GM12864 (cell line): Measurements from ENCODE around the gene SBSN.

Source experiments
- DNase-seq: peaks from one replicate; pipeline ENCODE4 v3.0.0-alpha.2; 2011; ENCODE audit warnings: low read depth
- H3K4me3 ChIP-seq: 2 replicates; pipeline ENCODE4 v1.5.1; 2011; ENCODE audit warnings: mild to moderate bottlenecking, low read depth, low read length, control low read depth
- CTCF ChIP-seq: IDR thresholded peaks from 2 replicates; pipeline ENCODE4 v1.5.1; 2011; ENCODE audit warnings: low read depth, mild to moderate bottlenecking, moderate library complexity, low read length, control low read depth, inconsistent platforms; ENCODE audit errors: missing control alignments

SBSN gene

DNA sequence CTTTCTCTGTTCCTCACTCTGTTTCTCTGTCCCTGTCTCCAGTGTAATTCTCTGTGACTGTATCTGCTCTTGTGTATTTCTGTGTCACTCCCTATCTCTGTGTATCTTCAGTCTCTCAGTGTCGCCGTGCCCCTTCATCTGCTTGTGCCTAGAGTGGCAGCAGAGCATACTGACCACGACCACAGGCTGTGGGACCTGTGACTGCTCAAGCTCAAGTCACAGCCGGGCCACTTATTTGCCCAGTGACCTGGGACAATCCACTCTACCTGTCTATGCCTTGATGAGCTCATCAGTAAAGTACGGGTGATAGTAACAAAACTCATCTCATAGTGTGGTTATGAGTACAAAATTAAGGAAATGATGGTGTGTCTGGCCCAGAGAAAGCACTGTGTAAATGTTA is 26.0 kb upstream of the SBSN start:
- no peak for TF ChIP-seq CTCF
- no peak overlapping the region for H3K4me3 ChIP-seq
- DNase-seq, result no peak

DNA sequence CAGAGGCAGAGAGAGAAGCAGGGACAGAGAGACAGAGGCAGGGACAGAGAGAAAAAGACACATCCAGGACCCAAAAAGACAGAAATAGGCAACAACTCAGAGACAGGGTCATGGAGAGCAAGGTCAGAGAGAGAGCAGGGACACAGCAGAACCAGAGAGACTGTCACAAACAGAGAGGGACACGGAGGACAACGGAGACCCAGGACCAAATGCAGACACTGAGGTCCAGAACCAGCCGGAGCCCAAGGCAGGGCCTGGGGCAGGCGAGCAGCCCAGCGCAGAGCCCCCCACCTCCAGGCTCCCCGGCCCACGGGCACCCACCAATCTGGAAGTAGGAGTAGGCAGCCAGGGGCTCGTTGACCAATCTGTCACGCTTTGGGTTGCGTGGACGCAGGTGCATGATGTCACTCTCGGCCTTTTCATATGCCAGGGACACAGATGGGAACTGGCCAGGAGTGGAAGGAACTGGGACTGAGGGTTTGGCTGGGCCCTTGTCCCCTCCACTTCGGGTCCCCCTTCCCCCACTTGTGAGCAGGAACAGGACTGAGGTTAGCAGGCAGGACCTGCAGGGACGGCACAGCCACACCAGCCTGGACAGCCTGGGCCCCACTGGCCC is 25.4 kb upstream of the SBSN start:
- no peak for DNase-seq
- no peak overlapping the region for H3K4me3 ChIP-seq
- no peak for TF ChIP-seq CTCF

- no peak for TF ChIP-seq CTCF
- H3K4me3 ChIP-seq, result no peak overlapping the region
- no peak for DNase-seq
Observed at GRCh38 chr19:35552534-35553384, 24.6 kb upstream of the SBSN start.

GRCh38 chr19:35551091-35551810 is 23.1 kb upstream of the SBSN start:
- TF ChIP-seq CTCF, result no peak
- no peak overlapping the region for H3K4me3 ChIP-seq
- no peak for DNase-seq

GRCh38 chr19:35549879-35550523 is 21.9 kb upstream of the SBSN start:
- no peak for DNase-seq
- TF ChIP-seq CTCF, result no peak
- no peak overlapping the region for H3K4me3 ChIP-seq

- TF ChIP-seq CTCF, result peak; percentile 78
- H3K4me3 ChIP-seq, result no peak overlapping the region
- no peak for DNase-seq
Observed at GRCh38 chr19:35549174-35549788, 21.2 kb upstream of the SBSN start.
